SU-DHL-6 (cell line): ENCODE measurements around the gene TMEM37.

Source experiments
- H2AFZ ChIP-seq: fragments of 200-600 bp; sonication (generic); 2 replicates; pipeline ENCODE4 v1.6.1; 2014; ENCODE audit warnings: low read depth, mild to moderate bottlenecking, moderate library complexity, mixed read lengths, antibody characterized with exemption, low read length; ENCODE audit not compliant: severe bottlenecking
- H3F3A ChIP-seq: fragments of 200-600 bp; shearing (Covaris generic); 2 replicates; pipeline ENCODE4 v1.6.0; 2016; ENCODE audit warnings: antibody characterized with exemption, mild to moderate bottlenecking; ENCODE audit not compliant: insufficient read depth
- H3K27ac ChIP-seq: fragments of 200-600 bp; sonication (generic); 2 replicates; pipeline ENCODE4 v1.5.1; 2016; ENCODE audit warnings: low read depth, mild to moderate bottlenecking, low read length, moderate library complexity, mixed read lengths
- H3K27me3 ChIP-seq: fragments of 200-600 bp; sonication (generic), shearing (Covaris generic); 2 replicates; pipeline ENCODE4 v1.6.0; 2014; ENCODE audit warnings: mild to moderate bottlenecking, low read length
- H3K36me3 ChIP-seq: fragments of 200-600 bp; sonication (generic); 2 replicates; pipeline ENCODE4 v1.6.1; 2014; ENCODE audit warnings: mild to moderate bottlenecking, low read length, mixed read lengths
- H3K4me2 ChIP-seq: fragments of 300-600, 200-600 bp; shearing (Covaris generic), sonication (generic); 2 replicates; pipeline ENCODE4 v1.6.0; 2014; ENCODE audit warnings: low read length, low read depth, mild to moderate bottlenecking; ENCODE audit not compliant: poor library complexity, severe bottlenecking
- H3K4me3 ChIP-seq: fragments of 200-600 bp; sonication (generic); 2 replicates; pipeline ENCODE4 v1.5.1; 2014; ENCODE audit warnings: antibody characterized with exemption, low read length, mild to moderate bottlenecking, mixed read lengths; ENCODE audit not compliant: insufficient read depth, poor library complexity, severe bottlenecking
- H3K79me2 ChIP-seq: fragments of 200-600 bp; sonication (generic); 2 replicates; pipeline ENCODE4 v1.6.1; 2014; ENCODE audit warnings: mild to moderate bottlenecking, low read length, moderate library complexity; ENCODE audit not compliant: insufficient read depth
- H3K9ac ChIP-seq: fragments of 200-600 bp; sonication (generic); 2 replicates; pipeline ENCODE4 v1.7.0; 2014; ENCODE audit warnings: mild to moderate bottlenecking, low read length
- H3K9me2 ChIP-seq: fragments of 200-600 bp; sonication (generic); replicated peaks from 2 replicates; pipeline ENCODE4 v1.6.1; 2014; ENCODE audit warnings: low read length; ENCODE audit not compliant: insufficient read depth
- H3K9me3 ChIP-seq: fragments of 200-600 bp; sonication (generic); 2 replicates; pipeline ENCODE4 v1.6.1; 2014; ENCODE audit warnings: low read length, mixed read lengths; ENCODE audit not compliant: insufficient read depth
- H4K20me1 ChIP-seq: fragments of 200-600 bp; sonication (generic); 2 replicates; pipeline ENCODE4 v1.6.1; 2014; ENCODE audit warnings: low read depth, mild to moderate bottlenecking, antibody characterized with exemption, low read length, moderate library complexity, mixed read lengths
- CTCF ChIP-seq: fragments of 200-600 bp; sonication (generic); IDR thresholded peaks from one replicate; pipeline ENCODE4 v1.5.1; 2017; ENCODE audit warnings: antibody characterized with exemption, mild to moderate bottlenecking, low read length, moderate library complexity; ENCODE audit not compliant: insufficient read depth, poor library complexity, severe bottlenecking
- EZH2phosphoT487 ChIP-seq: fragments of 200-600 bp; sonication (generic), shearing (Covaris generic); conservative IDR thresholded peaks from 2 replicates; pipeline ENCODE4 v1.6.1; 2018; ENCODE audit warnings: mild to moderate bottlenecking, antibody characterized with exemption, low read length, moderate library complexity, mixed read lengths

The TMEM37 gene

GRCh38 chr2:119425620-119426395 is 5.8 kb upstream of the TMEM37 start:
- no peak for TF ChIP-seq EZH2phosphoT487
- no peak for TF ChIP-seq CTCF
- Histone ChIP-seq H3K27ac (no peak overlapping the region), H3K4me2 (no peak overlapping the region), H3K9ac (no peak overlapping the region), H2AFZ (no peak overlapping the region), H3K9me3 (peaks cover 9% of the 10 kb centered on the region; the same call in 1 of the 2 replicates), H3K36me3 (no peaks in the 10 kb centered on the region), H3K4me3 (no peak overlapping the region), H3K79me2 (no peaks in the 10 kb centered on the region), H4K20me1 (no peaks in the 10 kb centered on the region), H3K9me2 (no peaks in the 10 kb centered on the region), H3K27me3 (no peaks in the 10 kb centered on the region), H3F3A (no peaks in the 10 kb centered on the region)

GRCh38 chr2:119426396-119426675 is 5.3 kb upstream of the TMEM37 start:
- Histone ChIP-seq H3K79me2 (no peaks in the 10 kb centered on the region), H3K27me3 (no peaks in the 10 kb centered on the region), H3K27ac (no peak overlapping the region), H4K20me1 (no peaks in the 10 kb centered on the region), H3K9ac (no peak overlapping the region), H3K4me2 (no peak overlapping the region), H3K36me3 (no peaks in the 10 kb centered on the region), H3K9me2 (no peaks in the 10 kb centered on the region), H3K9me3 (0 out of 2 replicates have a peak, but pooled peaks cover 3% of the 10 kb centered on the region), H3K4me3 (no peak overlapping the region), H3F3A (no peaks in the 10 kb centered on the region), H2AFZ (no peak overlapping the region)
- TF ChIP-seq CTCF (no peak), EZH2phosphoT487 (no peak)

- H2AFZ ChIP-seq = no peak overlapping the region
- no peak overlapping the region for H3K4me2 ChIP-seq
- H3K27ac ChIP-seq = no peak overlapping the region
- TF ChIP-seq EZH2phosphoT487 = no peak
- no peak for TF ChIP-seq CTCF
- no peaks in the 10 kb centered on the region for H3K27me3 ChIP-seq
- no peak overlapping the region for H3K4me3 ChIP-seq
- no peaks in the 10 kb centered on the region for H3K9me2 ChIP-seq
- no peaks in the 10 kb centered on the region for H3F3A ChIP-seq
- no peaks in the 10 kb centered on the region for H3K79me2 ChIP-seq
- no peaks in the 10 kb centered on the region for H4K20me1 ChIP-seq
- no peak overlapping the region for H3K9ac ChIP-seq
- no peaks in the 10 kb centered on the region for H3K36me3 ChIP-seq
- no peaks in the 10 kb centered on the region for H3K9me3 ChIP-seq
Measured at GRCh38 chr2:119426801-119427395, 4.8 kb upstream of the TMEM37 start.
